ENCODE results near the gene PCDHA3. TPM values are rescaled to one million over a fixed set of nuclear protein-coding genes. Genes with fewer than 3 reads are reported as not detected.
"Not testable (repeated sequence)": the region's sequence is repeated elsewhere in the genome, so short reads cannot be mapped to it uniquely, and the experiment has no call there.

The PCDHA3 gene
- polyA plus RNA-seq, 1 donor from 2014 or later: not detected

DNA sequence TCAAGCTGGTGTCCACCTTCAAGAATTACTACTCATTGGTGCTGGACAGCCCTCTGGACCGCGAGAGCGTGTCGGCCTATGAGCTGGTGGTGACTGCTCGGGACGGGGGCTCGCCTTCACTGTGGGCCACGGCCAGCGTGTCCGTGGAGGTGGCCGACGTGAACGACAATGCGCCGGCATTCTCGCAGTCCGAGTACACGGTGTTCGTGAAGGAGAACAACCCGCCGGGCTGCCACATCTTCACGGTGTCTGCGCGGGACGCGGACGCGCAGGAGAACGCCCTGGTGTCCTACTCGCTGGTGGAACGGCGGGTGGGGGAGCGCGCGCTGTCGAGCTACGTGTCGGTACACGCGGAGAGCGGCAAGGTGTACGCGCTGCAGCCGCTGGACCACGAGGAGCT lies 1.5 kb downstream of the PCDHA3 start:
- peaks cover 4 to 26% (median 18%) of the 10 kb centered on the region in 3 donors for H3K9me3 Mint-ChIP-seq
- not testable (repeated sequence) for H3K27me3 Mint-ChIP-seq, H3K4me3 Mint-ChIP-seq, H3K27ac Mint-ChIP-seq, H3K36me3 Mint-ChIP-seq, H3K4me1 Mint-ChIP-seq

DNA sequence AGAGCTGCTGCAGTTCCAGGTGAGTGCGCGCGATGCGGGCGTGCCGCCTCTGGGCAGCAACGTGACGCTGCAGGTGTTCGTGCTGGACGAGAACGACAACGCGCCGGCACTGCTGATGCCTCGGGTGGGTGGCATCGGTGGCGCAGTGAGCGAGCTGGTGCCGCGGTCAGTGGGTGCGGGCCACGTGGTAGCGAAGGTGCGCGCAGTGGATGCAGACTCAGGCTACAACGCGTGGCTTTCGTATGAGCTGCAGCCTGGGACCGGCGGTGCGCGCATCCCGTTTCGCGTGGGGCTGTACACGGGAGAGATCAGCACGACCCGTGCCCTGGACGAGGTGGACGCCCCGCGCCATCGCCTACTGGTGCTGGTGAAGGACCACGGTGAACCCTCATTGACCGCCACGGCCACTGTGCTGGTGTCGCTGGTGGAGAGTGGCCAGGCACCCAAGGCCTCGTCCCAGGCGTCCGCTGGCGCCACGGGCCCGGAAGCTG lies 2.0 kb downstream of the PCDHA3 start:
- no peak overlapping the region for H3K4me3 Mint-ChIP-seq
- H3K27me3 Mint-ChIP-seq: peaks cover 6% of the 10 kb centered on the region
- peaks cover 4 to 26% (median 21%) of the 10 kb centered on the region in 3 donors for H3K9me3 Mint-ChIP-seq
- H3K27ac Mint-ChIP-seq: no peak overlapping the region
- no peaks in the 10 kb centered on the region for H3K4me1 Mint-ChIP-seq
- H3K36me3 Mint-ChIP-seq: no peaks in the 10 kb centered on the region

DNA sequence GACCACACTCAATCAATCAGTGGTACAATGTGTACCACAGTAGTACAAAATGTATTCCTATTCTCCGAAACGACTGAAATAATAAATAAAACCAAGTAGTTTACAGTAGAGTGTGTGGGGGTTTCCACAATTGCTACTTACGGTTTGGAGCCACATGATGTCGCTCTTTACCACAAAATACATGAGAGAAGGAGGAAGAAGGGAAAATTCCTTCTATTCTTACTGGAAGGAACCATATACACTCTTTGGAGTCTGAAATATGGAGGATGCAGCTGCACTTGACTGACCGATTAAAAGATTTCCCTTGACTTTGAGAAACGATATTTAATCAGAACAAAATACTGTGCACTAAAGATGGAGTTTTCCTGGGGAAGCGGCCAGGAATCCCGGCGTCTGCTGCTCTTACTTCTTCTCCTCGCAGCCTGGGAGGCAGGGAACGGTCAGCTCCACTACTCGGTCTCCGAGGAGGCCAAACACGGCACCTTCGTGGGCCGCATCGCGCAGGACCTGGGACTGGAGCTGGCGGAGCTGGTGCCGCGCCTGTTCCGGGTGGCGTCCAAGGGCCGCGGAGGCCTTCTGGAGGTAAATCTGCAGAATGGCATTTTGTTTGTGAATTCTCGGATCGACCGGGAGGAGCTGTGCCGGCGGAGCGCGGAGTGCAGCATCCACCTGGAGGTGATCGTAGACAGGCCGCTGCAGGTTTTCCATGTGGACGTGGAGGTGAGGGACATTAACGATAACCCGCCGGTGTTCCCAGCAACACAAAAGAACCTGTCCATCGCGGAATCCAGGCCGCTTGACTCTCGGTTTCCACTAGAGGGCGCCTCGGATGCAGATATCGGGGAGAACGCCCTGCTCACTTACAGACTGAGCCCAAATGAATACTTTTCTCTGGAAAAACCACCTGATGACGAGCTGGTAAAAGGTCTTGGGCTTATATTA lies 6.2 kb downstream of the PCDHA3 start, which contains the start of gene PCDHA4:
TSS of gene PCDHA4 (plus strand) at position 235 of the 942 bp plus-strand sequence.
- H3K9me3 Mint-ChIP-seq: peaks cover 7 to 21% (median 14%) of the 10 kb centered on the region in 3 donors
- peak within 1 kb of the TSS in 1 of 4 donors; percentile 83 for H3K4me3 Mint-ChIP-seq
- H3K27ac Mint-ChIP-seq: peak within 1 kb of the TSS in 1 of 3 donors; percentile 31
- H3K36me3 Mint-ChIP-seq: no peaks in the 10 kb centered on the region
- no peaks in the 10 kb centered on the region for H3K4me1 Mint-ChIP-seq
- peaks cover 7% of the 10 kb centered on the region for H3K27me3 Mint-ChIP-seq

DNA sequence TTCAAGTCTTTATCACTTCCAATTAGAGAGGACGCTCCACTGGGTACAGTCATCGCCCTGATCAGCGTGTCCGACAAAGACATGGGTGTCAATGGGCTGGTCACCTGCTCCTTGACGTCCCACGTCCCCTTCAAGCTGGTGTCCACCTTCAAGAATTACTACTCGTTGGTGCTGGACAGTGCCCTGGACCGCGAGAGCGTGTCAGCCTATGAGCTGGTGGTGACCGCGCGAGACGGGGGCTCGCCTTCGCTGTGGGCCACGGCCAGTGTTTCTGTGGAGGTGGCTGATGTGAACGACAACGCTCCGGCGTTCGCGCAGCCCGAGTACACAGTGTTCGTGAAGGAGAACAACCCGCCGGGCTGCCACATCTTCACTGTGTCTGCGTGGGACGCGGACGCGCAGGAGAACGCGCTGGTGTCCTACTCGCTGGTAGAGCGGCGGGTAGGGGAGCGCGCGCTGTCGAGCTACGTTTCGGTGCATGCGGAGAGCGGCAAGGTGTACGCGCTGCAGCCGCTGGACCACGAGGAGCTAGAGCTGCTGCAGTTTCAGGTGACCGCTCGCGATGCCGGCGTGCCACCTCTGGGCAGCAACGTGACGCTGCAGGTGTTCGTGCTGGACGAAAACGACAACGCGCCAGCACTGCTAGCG lies 7.5 kb downstream of the PCDHA3 start:
- H3K4me3 Mint-ChIP-seq, H3K4me1 Mint-ChIP-seq, H3K27me3 Mint-ChIP-seq, H3K27ac Mint-ChIP-seq, H3K36me3 Mint-ChIP-seq: not testable (repeated sequence)
- peaks cover 9 to 21% (median 19%) of the 10 kb centered on the region in 3 donors for H3K9me3 Mint-ChIP-seq

DNA sequence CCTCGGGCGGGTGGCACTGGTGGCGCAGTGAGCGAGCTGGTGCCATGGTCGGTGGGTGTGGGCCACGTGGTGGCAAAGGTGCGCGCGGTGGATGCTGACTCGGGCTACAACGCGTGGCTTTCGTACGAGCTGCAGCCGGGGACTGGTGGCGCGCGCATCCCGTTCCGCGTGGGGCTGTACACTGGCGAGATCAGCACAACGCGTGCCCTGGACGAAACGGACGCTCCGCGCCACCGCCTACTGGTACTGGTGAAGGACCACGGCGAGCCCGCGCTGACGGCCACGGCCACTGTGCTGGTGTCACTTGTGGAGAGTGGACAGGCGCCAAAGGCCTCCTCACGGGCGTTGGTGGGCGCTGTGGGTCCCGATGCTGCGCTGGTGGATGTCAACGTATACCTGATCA lies 8.0 kb downstream of the PCDHA3 start:
- no peaks in the 10 kb centered on the region for H3K4me1 Mint-ChIP-seq
- H3K27me3 Mint-ChIP-seq: peaks cover 7% of the 10 kb centered on the region
- H3K4me3 Mint-ChIP-seq: no peak overlapping the region
- H3K9me3 Mint-ChIP-seq: peaks cover 7 to 19% (median 15%) of the 10 kb centered on the region in 3 donors
- H3K27ac Mint-ChIP-seq: no peak overlapping the region
- no peaks in the 10 kb centered on the region for H3K36me3 Mint-ChIP-seq

DNA sequence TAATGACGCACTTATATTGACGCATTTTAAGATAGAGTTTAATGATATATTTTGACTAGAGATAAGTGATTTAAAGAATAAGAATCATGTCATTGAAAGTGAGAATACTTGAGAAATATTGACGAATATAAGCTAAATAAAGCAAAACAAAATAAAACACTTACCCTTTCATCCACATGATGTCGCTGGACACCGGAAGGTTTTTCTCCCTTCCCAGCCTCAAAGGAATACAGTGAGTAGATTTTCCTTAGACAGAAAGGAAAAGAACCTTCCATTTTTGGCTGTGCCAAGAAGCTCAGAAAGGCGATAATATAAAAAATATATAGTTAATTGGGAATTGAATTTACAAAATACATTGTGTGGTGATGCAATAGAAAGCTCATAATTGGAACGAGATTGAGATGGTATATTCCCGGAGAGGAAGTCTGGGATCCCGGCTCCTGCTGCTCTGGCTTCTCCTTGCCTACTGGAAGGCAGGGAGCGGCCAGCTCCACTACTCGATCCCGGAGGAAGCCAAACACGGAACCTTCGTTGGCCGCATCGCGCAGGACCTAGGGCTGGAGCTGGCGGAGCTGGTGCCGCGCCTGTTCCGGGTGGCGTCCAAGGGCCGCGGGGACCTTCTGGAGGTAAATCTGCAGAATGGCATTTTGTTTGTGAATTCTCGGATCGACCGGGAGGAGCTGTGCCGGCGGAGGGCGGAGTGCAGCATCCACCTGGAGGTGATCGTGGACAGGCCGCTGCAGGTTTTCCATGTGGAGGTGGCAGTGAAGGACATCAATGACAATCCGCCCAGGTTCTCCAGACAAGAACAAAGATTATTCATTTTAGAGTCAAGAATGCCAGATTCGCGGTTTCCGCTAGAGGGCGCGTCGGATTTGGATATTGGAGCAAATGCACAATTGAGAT lies 20.8 kb downstream of the PCDHA3 start, which contains the start of gene PCDHA5:
TSS of gene PCDHA5 (plus strand) at position 239 of the 906 bp plus-strand sequence.
- Mint-ChIP-seq H3K27me3 (peaks cover 3% of the 10 kb centered on the region), H3K9me3 (peaks cover 0 to 3% (median 3%) of the 10 kb centered on the region in 3 donors), H3K4me3 (no peak within 1 kb of the TSS), H3K4me1 (no peaks in the 10 kb centered on the region), H3K36me3 (no peaks in the 10 kb centered on the region), H3K27ac (no peak within 1 kb of the TSS)

DNA sequence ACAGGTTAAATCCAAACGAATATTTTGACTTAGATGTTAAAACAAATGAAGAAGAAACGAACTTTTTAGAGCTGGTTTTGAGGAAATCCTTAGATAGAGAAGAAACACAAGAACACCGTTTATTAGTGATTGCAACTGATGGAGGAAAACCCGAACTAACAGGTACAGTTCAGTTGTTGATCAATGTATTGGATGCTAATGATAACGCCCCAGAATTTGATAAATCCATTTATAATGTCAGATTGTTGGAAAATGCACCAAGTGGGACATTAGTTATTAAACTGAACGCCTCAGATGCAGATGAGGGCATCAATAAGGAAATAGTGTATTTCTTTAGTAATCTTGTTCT lies 21.4 kb downstream of the PCDHA3 start:
- Mint-ChIP-seq H3K4me1 (no peaks in the 10 kb centered on the region), H3K27me3 (peaks cover 6% of the 10 kb centered on the region), H3K9me3 (peaks cover 0 to 7% (median 5%) of the 10 kb centered on the region in 3 donors), H3K36me3 (no peaks in the 10 kb centered on the region), H3K4me3 (no peak overlapping the region), H3K27ac (no peak overlapping the region)

DNA sequence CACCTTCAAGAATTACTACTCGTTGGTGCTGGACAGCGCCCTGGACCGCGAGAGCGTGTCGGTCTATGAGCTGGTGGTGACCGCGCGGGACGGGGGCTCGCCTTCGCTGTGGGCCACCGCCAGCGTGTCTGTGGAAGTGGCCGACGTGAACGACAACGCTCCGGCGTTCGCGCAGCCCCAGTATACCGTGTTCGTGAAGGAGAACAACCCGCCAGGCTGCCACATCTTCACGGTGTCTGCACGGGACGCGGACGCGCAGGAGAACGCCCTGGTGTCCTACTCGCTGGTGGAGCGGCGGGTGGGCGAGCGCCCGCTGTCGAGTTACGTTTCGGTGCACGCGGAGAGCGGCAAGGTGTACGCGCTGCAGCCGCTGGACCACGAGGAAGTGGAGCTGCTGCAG lies 22.1 kb downstream of the PCDHA3 start:
- H3K27ac Mint-ChIP-seq, H3K36me3 Mint-ChIP-seq, H3K4me3 Mint-ChIP-seq, H3K9me3 Mint-ChIP-seq, H3K4me1 Mint-ChIP-seq, H3K27me3 Mint-ChIP-seq: not testable (repeated sequence)

DNA sequence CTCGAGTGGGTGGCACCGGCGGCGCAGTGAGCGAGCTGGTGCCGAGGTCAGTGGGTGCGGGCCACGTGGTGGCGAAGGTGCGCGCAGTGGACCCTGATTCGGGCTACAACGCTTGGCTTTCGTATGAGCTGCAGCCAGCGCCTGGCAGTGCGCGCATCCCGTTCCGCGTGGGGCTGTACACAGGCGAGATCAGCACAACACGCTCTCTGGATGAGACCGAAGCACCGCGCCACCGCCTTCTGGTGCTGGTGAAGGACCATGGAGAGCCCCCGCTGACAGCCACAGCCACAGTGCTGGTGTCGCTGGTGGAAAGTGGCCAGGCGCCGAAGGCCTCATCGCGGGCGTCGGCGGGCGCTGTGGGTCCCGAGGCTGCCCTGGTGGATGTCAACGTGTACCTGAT lies 22.6 kb downstream of the PCDHA3 start:
- peaks cover 0 to 12% (median 7%) of the 10 kb centered on the region in 3 donors for H3K9me3 Mint-ChIP-seq

DNA sequence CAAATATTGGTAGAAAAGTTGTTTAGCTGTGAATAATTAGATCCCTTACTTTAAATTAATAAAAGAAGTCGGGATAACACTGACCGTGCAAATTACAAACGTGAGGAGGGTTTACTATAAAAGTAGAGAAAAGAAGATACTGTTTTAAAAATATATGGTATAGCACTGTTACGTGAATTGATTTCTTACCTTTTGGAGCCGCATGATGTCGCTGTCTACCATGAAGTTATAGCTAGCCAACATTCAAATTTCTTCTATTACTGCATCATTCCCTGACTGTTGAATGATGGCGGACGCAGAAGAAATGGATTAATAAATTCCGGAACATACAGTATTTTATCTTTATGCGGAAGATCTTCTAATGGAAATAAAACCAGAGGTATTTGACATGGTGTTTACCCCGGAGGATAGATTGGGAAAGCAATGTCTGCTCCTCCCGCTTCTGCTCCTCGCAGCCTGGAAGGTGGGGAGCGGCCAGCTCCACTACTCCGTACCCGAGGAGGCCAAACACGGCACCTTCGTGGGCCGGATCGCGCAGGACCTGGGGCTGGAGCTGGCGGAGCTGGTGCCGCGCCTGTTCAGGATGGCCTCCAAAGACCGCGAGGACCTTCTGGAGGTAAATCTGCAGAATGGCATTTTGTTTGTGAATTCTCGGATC lies 27.0 kb downstream of the PCDHA3 start, which contains the start of gene PCDHA6:
TSS of gene PCDHA6 (plus strand) at position 257 of the 658 bp plus-strand sequence. CDS start at position 389, 132 bp downstream.
- Mint-ChIP-seq H3K4me3 (no peak within 1 kb of the TSS), H3K27me3 (peaks cover 12% of the 10 kb centered on the region), H3K36me3 (no peaks in the 10 kb centered on the region), H3K9me3 (peaks cover 0 to 18% (median 6%) of the 10 kb centered on the region in 3 donors), H3K27ac (no peak within 1 kb of the TSS), H3K4me1 (no peaks in the 10 kb centered on the region)

More for the DNA sequence above, 22.6 kb downstream of the PCDHA3 start:
- H3K27me3 Mint-ChIP-seq: peaks cover 7% of the 10 kb centered on the region
- no peak overlapping the region for H3K27ac Mint-ChIP-seq
- H3K4me1 Mint-ChIP-seq: no peaks in the 10 kb centered on the region
- no peaks in the 10 kb centered on the region for H3K36me3 Mint-ChIP-seq
- H3K4me3 Mint-ChIP-seq: no peak overlapping the region

DNA sequence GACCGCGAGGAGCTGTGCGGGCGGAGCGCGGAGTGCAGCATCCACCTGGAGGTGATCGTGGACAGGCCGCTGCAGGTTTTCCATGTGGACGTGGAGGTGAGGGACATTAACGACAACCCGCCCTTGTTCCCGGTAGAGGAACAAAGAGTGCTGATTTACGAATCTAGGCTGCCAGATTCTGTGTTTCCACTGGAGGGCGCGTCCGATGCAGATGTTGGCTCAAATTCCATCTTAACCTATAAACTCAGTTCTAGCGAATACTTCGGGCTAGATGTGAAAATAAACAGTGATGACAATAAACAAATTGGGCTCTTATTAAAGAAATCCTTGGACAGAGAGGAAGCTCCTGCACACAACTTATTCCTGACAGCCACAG lies 27.5 kb downstream of the PCDHA3 start:
- Mint-ChIP-seq H3K9me3 (peaks cover 0 to 20% (median 10%) of the 10 kb centered on the region in 3 donors), H3K36me3 (no peaks in the 10 kb centered on the region), H3K4me1 (no peaks in the 10 kb centered on the region), H3K27ac (no peak overlapping the region), H3K4me3 (no peak overlapping the region), H3K27me3 (peaks cover 15% of the 10 kb centered on the region)

DNA sequence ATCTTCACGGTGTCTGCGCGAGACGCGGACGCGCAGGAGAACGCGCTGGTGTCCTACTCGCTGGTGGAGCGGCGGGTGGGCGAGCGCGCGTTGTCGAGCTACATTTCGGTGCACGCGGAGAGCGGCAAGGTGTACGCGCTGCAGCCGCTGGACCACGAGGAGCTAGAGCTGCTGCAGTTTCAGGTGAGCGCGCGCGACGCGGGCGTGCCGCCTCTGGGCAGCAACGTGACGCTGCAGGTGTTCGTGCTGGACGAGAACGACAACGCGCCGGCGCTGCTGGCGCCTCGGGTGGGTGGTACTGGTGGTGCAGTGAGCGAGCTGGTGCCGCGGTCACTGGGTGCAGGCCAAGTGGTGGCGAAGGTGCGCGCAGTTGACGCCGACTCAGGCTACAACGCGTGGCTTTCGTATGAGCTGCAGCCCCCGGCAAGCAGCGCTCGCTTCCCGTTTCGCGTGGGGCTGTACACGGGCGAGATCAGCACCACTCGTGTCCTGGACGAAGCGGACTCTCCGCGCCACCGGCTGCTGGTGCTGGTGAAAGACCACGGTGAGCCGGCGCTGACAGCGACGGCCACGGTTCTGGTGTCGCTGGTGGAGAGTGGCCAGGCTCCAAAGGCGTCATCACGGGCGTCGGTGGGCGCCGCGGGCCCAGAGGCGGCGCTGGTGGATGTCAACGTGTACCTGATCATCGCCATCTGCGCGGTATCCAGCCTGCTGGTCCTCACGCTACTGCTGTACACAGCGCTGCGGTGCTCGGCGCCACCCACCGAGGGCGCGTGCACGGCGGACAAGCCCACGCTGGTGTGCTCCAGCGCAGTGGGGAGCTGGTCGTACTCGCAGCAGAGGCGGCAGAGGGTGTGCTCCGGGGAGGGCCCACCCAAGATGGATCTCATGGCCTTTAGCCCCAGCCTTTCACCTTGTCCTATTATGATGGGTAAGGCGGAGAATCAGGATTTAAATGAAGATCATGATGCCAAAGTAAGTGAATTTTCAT lies 28.9 kb downstream of the PCDHA3 start:
- Mint-ChIP-seq H3K27me3 (peaks cover 18% of the 10 kb centered on the region), H3K9me3 (peaks cover 0 to 24% (median 10%) of the 10 kb centered on the region in 3 donors)
- not testable (repeated sequence) for H3K4me1 Mint-ChIP-seq, H3K27ac Mint-ChIP-seq, H3K4me3 Mint-ChIP-seq, H3K36me3 Mint-ChIP-seq

DNA sequence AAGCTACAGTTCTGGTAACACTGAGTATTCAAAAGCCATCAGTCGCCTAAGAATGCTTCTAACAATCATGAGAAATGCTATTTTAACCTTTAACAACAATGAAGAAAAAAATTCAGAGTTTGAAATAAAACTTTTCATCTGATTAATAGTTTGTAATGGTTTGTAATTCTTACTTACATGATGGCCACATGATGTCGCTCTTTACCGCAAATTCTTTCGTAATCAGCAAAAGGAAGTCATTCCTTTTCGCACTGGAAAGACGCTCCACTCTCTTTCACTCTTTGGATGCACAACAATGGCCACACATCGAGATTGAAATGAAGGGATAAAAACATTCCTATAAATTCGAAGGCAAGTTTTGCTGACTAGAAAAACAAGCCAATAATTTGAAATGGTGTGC lies 33.1 kb downstream of the PCDHA3 start, which contains the start of gene PCDHA7:
TSS of gene PCDHA7 (plus strand) at position 277 of the 400 bp plus-strand sequence. CDS start at position 392, 115 bp downstream.
- Mint-ChIP-seq H3K4me3 (peak within 1 kb of the TSS in 1 of 4 donors; percentile 46), H3K27ac (peak within 1 kb of the TSS in 1 of 3 donors; percentile 32), H3K36me3 (no peaks in the 10 kb centered on the region), H3K4me1 (no peaks in the 10 kb centered on the region), H3K27me3 (peaks cover 11% of the 10 kb centered on the region), H3K9me3 (peaks cover 0 to 9% (median 8%) of the 10 kb centered on the region in 3 donors)

Data from IgD-negative memory B cell (primary cell).